SK-N-MC (cell line): ENCODE results near the gene OR2Y1.

ENCODE experiments used
- EZH2 ChIP-seq: fragments of 200-600 bp; sonication (generic); IDR thresholded peaks from one replicate; pipeline ENCODE4 v1.6.1; 2017; ENCODE audit warnings: antibody characterized with exemption
- POLR2AphosphoS5 ChIP-seq: IDR thresholded peaks from 2 replicates; pipeline ENCODE4 v1.6.1; 2012; ENCODE audit warnings: mild to moderate bottlenecking, low read depth, low read length, borderline replicate concordance

DNA sequence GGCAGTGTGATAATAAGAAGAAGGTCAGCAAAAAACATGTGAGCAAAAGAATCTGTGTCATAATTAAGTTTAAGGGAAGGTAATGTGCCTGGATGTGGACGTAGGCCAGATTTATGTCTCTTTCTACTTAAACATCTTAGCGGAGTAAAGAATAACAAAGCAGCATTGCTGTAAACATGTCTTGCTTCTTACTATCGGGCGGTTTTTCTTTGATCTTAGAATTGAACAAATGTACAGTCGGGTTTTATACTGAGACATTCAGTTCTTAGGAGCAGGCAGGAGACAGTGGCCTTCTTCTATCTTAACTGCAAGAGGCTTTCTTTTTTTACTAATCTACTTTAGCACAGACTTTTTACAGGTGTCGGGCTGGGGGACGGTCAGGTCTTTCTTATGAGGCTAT lies 50.1 kb downstream of the OR2Y1 start:
- TF ChIP-seq EZH2 = no peak
- TF ChIP-seq POLR2AphosphoS5 = no peak
